HL-60 (cell line): Measurements from ENCODE around the gene ZNF440.

Source experiments
- CTCF ChIP-seq: IDR thresholded peaks from one replicate; pipeline ENCODE4 v1.5.1; 2011; ENCODE audit warnings: low read length, control low read depth, inconsistent platforms; ENCODE audit not compliant: insufficient read depth
- GABPA ChIP-seq: IDR thresholded peaks from 2 replicates; pipeline ENCODE4 v1.6.1; 2012; ENCODE audit warnings: low read depth

DNA sequence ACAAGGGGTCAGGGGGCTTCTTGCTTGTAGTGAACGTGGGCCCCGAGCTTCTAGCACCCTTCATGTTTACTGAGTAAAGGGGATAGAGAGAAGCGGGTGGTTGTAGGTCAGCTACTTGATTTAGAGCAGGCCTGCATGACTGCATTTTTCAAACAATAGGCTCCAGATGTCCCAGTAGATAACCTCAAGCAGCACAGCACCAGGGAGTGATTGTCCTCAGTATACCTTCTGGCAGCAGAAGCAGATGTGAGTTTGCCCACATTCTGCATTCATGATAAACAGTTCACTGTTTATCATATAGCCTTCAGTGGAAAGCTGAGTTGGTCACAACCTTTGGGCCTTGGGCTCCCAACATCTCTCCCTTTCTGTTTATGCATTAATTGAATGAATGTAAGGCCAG lies 39.3 kb downstream of the ZNF440 start:
- TF ChIP-seq CTCF (no peak), GABPA (no peak)
